CD4-positive, CD25-positive, alpha-beta regulatory T cell (primary cell): ENCODE measurements around the gene PLCB4. TPM values are rescaled to one million over a fixed set of nuclear protein-coding genes. Genes with fewer than 3 reads are reported as not detected.

Experiments used
- ATAC-seq, 2 donors: fragments of 150-1000 bp; cut with Tn5 transposase; one replicate each; pipeline ENCODE4 v1.10.0; 2021; ENCODE audit warnings: low read depth in 2 of 2, moderate number of reproducible peaks in 2 of 2, moderate library complexity in 1 of 2
- DNase-seq, 3 donors: peaks; one replicate each; pipeline versions ENCODE4 v3.0.0 to v3.0.0-alpha.2; 2012 to 2022; ENCODE audit warnings: mixed read lengths in 1 of 3
- H3K27ac ChIP-seq: one replicate; pipeline ENCODE4 v1.7.0; 2013; ENCODE audit warnings: mild to moderate bottlenecking, low read length; ENCODE audit not compliant: insufficient read depth, poor library complexity, severe bottlenecking
- H3K27me3 ChIP-seq: one replicate; pipeline ENCODE4 v1.7.0; 2013; ENCODE audit warnings: low read length; ENCODE audit not compliant: control insufficient read depth, insufficient read depth
- H3K36me3 ChIP-seq: one replicate; pipeline ENCODE4 v1.7.0; 2013; ENCODE audit warnings: mild to moderate bottlenecking, low read length, moderate library complexity; ENCODE audit not compliant: control insufficient read depth, insufficient read depth
- H3K4me1 ChIP-seq: 2 replicates; pipeline ENCODE4 v1.7.0; 2013; ENCODE audit warnings: mild to moderate bottlenecking, low read length; ENCODE audit not compliant: insufficient read depth, control insufficient read depth, poor library complexity, severe bottlenecking
- H3K4me3 ChIP-seq: one replicate; pipeline ENCODE4 v1.7.0; 2013; ENCODE audit warnings: low read depth, mild to moderate bottlenecking, low read length, moderate library complexity
- H3K9me3 ChIP-seq, 2 experiments: 1 replicate in 1 of 2; 2 replicates in 1 of 2; pipeline ENCODE4 v1.7.0; 2013; ENCODE audit warnings: low read length in 2 of 2, mild to moderate bottlenecking in 1 of 2, moderate library complexity in 1 of 2; ENCODE audit not compliant: control insufficient read depth in 2 of 2
- H3K27ac Mint-ChIP-seq, 3 donors: one replicate each; pipeline ENCODE4 v1.8.0; 2020 to 2022; ENCODE audit warnings: mild to moderate bottlenecking in 3 of 3, mixed read lengths in 3 of 3, moderate library complexity in 2 of 3
- H3K27me3 Mint-ChIP-seq: one replicate; pipeline ENCODE4 v1.8.0; 2022; ENCODE audit warnings: mild to moderate bottlenecking, mixed read lengths
- H3K36me3 Mint-ChIP-seq: one replicate; pipeline ENCODE4 v1.8.0; 2020; ENCODE audit warnings: mixed read lengths
- H3K4me1 Mint-ChIP-seq, 4 donors: one replicate each; pipeline ENCODE4 v1.8.0; 2020 to 2022; ENCODE audit warnings: mixed read lengths in 4 of 4, mild to moderate bottlenecking in 1 of 4
- H3K4me3 Mint-ChIP-seq, 4 donors: one replicate each; pipeline ENCODE4 v1.8.0; 2020 to 2022; ENCODE audit warnings: mild to moderate bottlenecking in 4 of 4, mixed read lengths in 4 of 4, moderate library complexity in 3 of 4
- H3K9me3 Mint-ChIP-seq, 7 donors: one replicate each; pipeline ENCODE4 v1.8.0; 2020 to 2022; ENCODE audit warnings: mixed read lengths in 7 of 7, mild to moderate bottlenecking in 3 of 7, moderate library complexity in 2 of 7
- polyA plus RNA-seq, 4 donors: library from polyadenylated mRNA; unstranded; fragments of 300-500 nt; fragmentation: Illumina TruSeq; gene quantifications; one replicate each; pipeline ENCODE4 v1.2.3, GENCODE V29; 2021
- total RNA-seq: library from RNA; stranded (reverse); gene quantifications from one replicate; pipeline ENCODE4 v1.2.3, GENCODE V29; 2022

PLCB4 gene
- total and polyA plus RNA-seq, 5 donors from 2014 or later, result 0.94 TPM; not detected in 4

- Mint-ChIP-seq H3K27ac (no peak overlapping the region), H3K9me3 (peaks cover 0 to 5% (median 3%) of the 10 kb centered on the region in 7 donors), H3K36me3 (no peaks in the 10 kb centered on the region), H3K4me1 (no peaks in the 10 kb centered on the region), H3K4me3 (no peak overlapping the region), H3K27me3 (no peaks in the 10 kb centered on the region)
- H3K36me3 ChIP-seq, result no peaks in the 10 kb centered on the region
- no peak overlapping the region for H3K4me3 ChIP-seq
- no peaks in the 10 kb centered on the region for H3K27me3 ChIP-seq
- no peak for DNase-seq
- H3K4me1 ChIP-seq, result no peaks in the 10 kb centered on the region
- no peak for ATAC-seq
- H3K27ac ChIP-seq, result no peak overlapping the region
- H3K9me3 ChIP-seq, result no peaks in the 10 kb centered on the region
These were observed 419.2 kb downstream of the PLCB4 start for GRCh38 chr20:9488063-9488462.

- Histone ChIP-seq H3K27me3 (no peaks in the 10 kb centered on the region), H3K27ac (no peak overlapping the region), H3K36me3 (no peaks in the 10 kb centered on the region), H3K9me3 (no peaks in the 10 kb centered on the region), H3K4me3 (no peak overlapping the region), H3K4me1 (no peaks in the 10 kb centered on the region)
- Mint-ChIP-seq H3K4me3 (no peak overlapping the region), H3K9me3 (peaks cover 0 to 6% (median 3%) of the 10 kb centered on the region in 7 donors), H3K27ac (no peak overlapping the region), H3K4me1 (no peaks in the 10 kb centered on the region), H3K27me3 (no peaks in the 10 kb centered on the region), H3K36me3 (no peaks in the 10 kb centered on the region)
- DNase-seq, result no peak
- no peak for ATAC-seq
These were observed 421.3 kb downstream of the PLCB4 start for GRCh38 chr20:9490161-9490560.

GRCh38 chr20:9490631-9491030 lies 421.7 kb downstream of the PLCB4 start:
- DNase-seq, result no peak
- Mint-ChIP-seq H3K4me1 (no peaks in the 10 kb centered on the region), H3K36me3 (no peaks in the 10 kb centered on the region), H3K27ac (no peak overlapping the region), H3K27me3 (no peaks in the 10 kb centered on the region), H3K4me3 (no peak overlapping the region), H3K9me3 (peaks cover 0 to 8% (median 5%) of the 10 kb centered on the region in 7 donors)
- Histone ChIP-seq H3K4me3 (no peak overlapping the region), H3K36me3 (no peaks in the 10 kb centered on the region), H3K9me3 (no peaks in the 10 kb centered on the region), H3K4me1 (no peaks in the 10 kb centered on the region), H3K27ac (no peak overlapping the region), H3K27me3 (no peaks in the 10 kb centered on the region)
- no peak for ATAC-seq

GRCh38 chr20:9491324-9491723 lies 422.4 kb downstream of the PLCB4 start:
- DNase-seq (no peak), ATAC-seq (no peak)
- no peaks in the 10 kb centered on the region for H3K4me1 Mint-ChIP-seq
- Histone ChIP-seq H3K36me3 (no peaks in the 10 kb centered on the region), H3K27ac (no peak overlapping the region), H3K9me3 (no peaks in the 10 kb centered on the region), H3K27me3 (no peaks in the 10 kb centered on the region), H3K4me1 (no peaks in the 10 kb centered on the region), H3K4me3 (no peak overlapping the region)
- H3K27ac Mint-ChIP-seq, result no peak overlapping the region
- H3K9me3 Mint-ChIP-seq, result peaks cover 0 to 9% (median 7%) of the 10 kb centered on the region in 7 donors
- no peaks in the 10 kb centered on the region for H3K27me3 Mint-ChIP-seq
- H3K36me3 Mint-ChIP-seq, result no peaks in the 10 kb centered on the region
- no peak overlapping the region for H3K4me3 Mint-ChIP-seq

- H3K4me3 ChIP-seq, result no peak overlapping the region
- no peaks in the 10 kb centered on the region for H3K9me3 ChIP-seq
- H3K36me3 ChIP-seq, result no peaks in the 10 kb centered on the region
- Mint-ChIP-seq H3K27ac (no peak overlapping the region), H3K27me3 (no peaks in the 10 kb centered on the region), H3K36me3 (no peaks in the 10 kb centered on the region), H3K9me3 (peaks cover 0 to 9% (median 7%) of the 10 kb centered on the region in 7 donors), H3K4me1 (no peaks in the 10 kb centered on the region), H3K4me3 (no peak overlapping the region)
- ATAC-seq (no peak), DNase-seq (no peak)
- H3K27ac ChIP-seq, result no peak overlapping the region
- H3K27me3 ChIP-seq, result no peaks in the 10 kb centered on the region
- no peaks in the 10 kb centered on the region for H3K4me1 ChIP-seq
These were observed 423.2 kb downstream of the PLCB4 start for GRCh38 chr20:9492067-9492466.

GRCh38 chr20:9493803-9494202 lies 424.9 kb downstream of the PLCB4 start:
- Mint-ChIP-seq H3K36me3 (no peaks in the 10 kb centered on the region), H3K27me3 (no peaks in the 10 kb centered on the region), H3K4me1 (no peaks in the 10 kb centered on the region), H3K9me3 (peaks cover 0 to 15% (median 9%) of the 10 kb centered on the region in 7 donors), H3K27ac (no peak overlapping the region), H3K4me3 (no peak overlapping the region)
- Histone ChIP-seq H3K27me3 (no peaks in the 10 kb centered on the region), H3K36me3 (no peaks in the 10 kb centered on the region), H3K4me1 (no peaks in the 10 kb centered on the region), H3K4me3 (no peak overlapping the region), H3K9me3 (no peaks in the 10 kb centered on the region), H3K27ac (no peak overlapping the region)
- DNase-seq, result no peak
- no peak for ATAC-seq

GRCh38 chr20:9495701-9496100 lies 426.8 kb downstream of the PLCB4 start:
- H3K4me3 Mint-ChIP-seq, result no peak overlapping the region
- Histone ChIP-seq H3K9me3 (no peaks in the 10 kb centered on the region), H3K27me3 (no peaks in the 10 kb centered on the region), H3K36me3 (no peaks in the 10 kb centered on the region), H3K4me1 (no peaks in the 10 kb centered on the region), H3K27ac (no peak overlapping the region), H3K4me3 (no peak overlapping the region)
- H3K27me3 Mint-ChIP-seq, result no peaks in the 10 kb centered on the region
- ATAC-seq (no peak), DNase-seq (no peak)
- no peak overlapping the region for H3K27ac Mint-ChIP-seq
- no peaks in the 10 kb centered on the region for H3K4me1 Mint-ChIP-seq
- H3K9me3 Mint-ChIP-seq, result peaks cover 0 to 15% (median 5%) of the 10 kb centered on the region in 7 donors
- no peaks in the 10 kb centered on the region for H3K36me3 Mint-ChIP-seq

- no peaks in the 10 kb centered on the region for H3K27me3 Mint-ChIP-seq
- no peak overlapping the region for H3K4me3 ChIP-seq
- H3K36me3 ChIP-seq, result no peaks in the 10 kb centered on the region
- no peaks in the 10 kb centered on the region for H3K9me3 ChIP-seq
- ATAC-seq (no peak), DNase-seq (no peak)
- no peaks in the 10 kb centered on the region for H3K4me1 Mint-ChIP-seq
- no peak overlapping the region for H3K27ac Mint-ChIP-seq
- H3K4me1 ChIP-seq, result no peaks in the 10 kb centered on the region
- H3K9me3 Mint-ChIP-seq, result peaks cover 0 to 15% (median 5%) of the 10 kb centered on the region in 7 donors
- H3K4me3 Mint-ChIP-seq, result no peak overlapping the region
- H3K27me3 ChIP-seq, result no peaks in the 10 kb centered on the region
- H3K27ac ChIP-seq, result no peak overlapping the region
- H3K36me3 Mint-ChIP-seq, result no peaks in the 10 kb centered on the region
These were observed 427.3 kb downstream of the PLCB4 start for GRCh38 chr20:9496155-9496554.
